GM21360 (cell line): ENCODE results near the gene CFH.
A peak's percentile ranks its signal among the peaks of the same experiment; 100 is the strongest.
"Not testable (repeated sequence)": the region's sequence is repeated elsewhere in the genome, so short reads cannot be mapped to it uniquely, and the experiment has no call there.

ENCODE experiments used
- ATAC-seq: cut with Tn5 transposase; IDR thresholded peaks from one replicate; pipeline ENCODE4 v1.9.1; 2021; ENCODE audit warnings: mild to moderate bottlenecking, moderate library complexity; ENCODE audit not compliant: unreplicated experiment

Gene CFH

DNA sequence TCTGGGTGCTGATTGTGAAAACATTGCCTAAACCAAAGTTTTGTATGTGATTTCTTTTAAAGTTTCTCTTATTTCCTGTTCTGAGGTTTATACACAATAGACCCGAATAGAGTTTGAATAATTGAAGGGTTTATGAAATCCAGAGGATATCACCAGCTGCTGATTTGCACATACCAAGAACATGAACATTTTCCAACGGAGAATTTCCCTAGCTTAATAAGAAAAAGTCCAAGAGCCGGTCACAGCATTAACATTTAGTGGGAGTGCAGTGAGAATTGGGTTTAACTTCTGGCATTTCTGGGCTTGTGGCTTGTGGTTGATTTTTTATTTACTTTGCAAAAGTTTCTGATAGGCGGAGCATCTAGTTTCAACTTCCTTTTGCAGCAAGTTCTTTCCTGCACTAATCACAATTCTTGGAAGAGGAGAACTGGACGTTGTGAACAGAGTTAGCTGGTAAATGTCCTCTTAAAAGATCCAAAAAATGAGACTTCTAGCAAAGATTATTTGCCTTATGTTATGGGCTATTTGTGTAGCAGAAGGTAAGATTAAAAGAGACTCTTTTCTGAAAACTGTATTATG, at the start of gene CFH:
Gene CFH (plus strand): TSS at position 407 of the 579 bp plus-strand sequence. CDS start 75 bp downstream, at position 482.
- no peak for ATAC-seq

- no peak for ATAC-seq
Observed at GRCh38 chr1:196603651-196604050, 48.2 kb upstream of the CFH start.

- ATAC-seq = no peak
Observed at GRCh38 chr1:196607981-196608380, 43.9 kb upstream of the CFH start.

GRCh38 chr1:196608390-196609369, 43.2 kb upstream of the CFH start, which contains the start of gene KCNT2:
Gene KCNT2, minus strand, starts transcription at chr1:196608440. Its CDS starts 131 bp downstream, at chr1:196608309.
- ATAC-seq = no peak

DNA sequence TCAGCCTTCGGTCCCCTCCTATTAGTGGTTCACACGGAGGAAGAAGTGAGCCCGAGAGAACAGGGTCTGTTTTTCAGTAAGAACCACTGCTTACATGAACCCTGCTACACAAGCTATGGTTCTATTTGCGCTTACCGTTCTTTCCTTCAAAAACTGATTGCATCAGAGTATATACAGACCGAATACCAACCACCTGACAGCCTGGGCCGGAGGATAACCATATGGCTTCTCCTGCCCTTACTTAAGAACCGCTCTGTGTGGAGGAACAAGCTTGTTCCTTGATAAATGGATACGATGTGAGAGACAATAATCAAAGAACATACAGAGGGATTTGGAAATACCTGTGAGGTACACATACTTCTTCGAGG, 42.5 kb upstream of the CFH start:
- ATAC-seq = no peak

- no peak for ATAC-seq
Observed at GRCh38 chr1:196611873-196612272, 40.0 kb upstream of the CFH start.

DNA sequence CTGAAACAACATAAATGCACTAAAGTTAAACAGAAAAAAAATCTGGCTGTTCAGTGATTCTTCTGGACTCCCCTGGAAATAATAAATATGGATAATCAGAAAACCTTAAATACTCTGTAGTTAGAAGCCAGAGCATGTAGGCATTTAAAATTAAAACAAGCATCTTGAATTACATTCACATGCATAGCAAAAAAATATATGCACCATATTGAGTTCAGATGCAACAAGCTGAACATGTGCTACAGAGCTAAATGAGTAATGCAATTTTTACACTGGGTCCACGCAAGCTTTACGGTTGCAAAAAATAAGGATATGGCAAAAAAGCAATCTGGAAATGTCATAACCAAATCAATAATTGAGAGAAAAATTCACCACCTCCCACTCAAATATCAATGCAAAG, 32.1 kb upstream of the CFH start:
- ATAC-seq = no peak

DNA sequence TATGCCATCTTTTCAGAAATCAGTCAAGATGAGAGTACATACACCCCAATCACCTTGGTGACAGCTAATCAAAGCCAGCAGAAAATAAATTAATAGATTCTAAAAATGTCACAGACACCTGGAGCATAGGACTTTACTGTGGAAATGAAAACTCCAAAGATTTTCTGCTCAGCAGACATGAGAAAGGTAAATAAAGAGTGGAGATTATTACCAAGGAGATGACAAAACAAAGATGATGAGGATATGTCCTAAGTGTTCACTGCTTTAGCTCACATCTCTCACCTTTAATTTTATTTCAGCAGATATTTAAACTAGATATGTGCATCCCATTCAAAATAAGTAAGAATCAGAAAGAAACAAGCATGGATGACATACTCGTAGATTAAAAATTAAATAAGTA, 28.8 kb upstream of the CFH start:
- ATAC-seq = no peak

DNA sequence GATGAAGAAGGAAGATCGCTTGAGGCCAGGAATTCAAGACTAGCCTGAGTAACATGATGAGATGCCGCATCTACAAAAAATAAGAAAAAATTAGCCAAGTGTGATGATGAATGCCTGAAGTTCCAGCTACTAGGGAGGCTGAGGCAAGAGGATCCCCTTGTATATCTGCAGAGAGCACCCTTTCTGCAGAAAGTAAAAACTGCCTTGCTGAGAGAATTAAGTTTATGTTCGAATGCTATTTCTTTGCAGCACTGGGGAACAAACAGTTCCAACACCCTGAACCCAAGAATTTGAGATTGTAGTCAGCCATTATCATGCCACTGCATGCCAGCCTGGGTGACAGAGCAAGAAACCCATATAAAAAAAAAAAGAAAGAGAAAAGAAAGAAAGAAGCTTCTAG, 23.0 kb upstream of the CFH start:
- no peak for ATAC-seq

DNA sequence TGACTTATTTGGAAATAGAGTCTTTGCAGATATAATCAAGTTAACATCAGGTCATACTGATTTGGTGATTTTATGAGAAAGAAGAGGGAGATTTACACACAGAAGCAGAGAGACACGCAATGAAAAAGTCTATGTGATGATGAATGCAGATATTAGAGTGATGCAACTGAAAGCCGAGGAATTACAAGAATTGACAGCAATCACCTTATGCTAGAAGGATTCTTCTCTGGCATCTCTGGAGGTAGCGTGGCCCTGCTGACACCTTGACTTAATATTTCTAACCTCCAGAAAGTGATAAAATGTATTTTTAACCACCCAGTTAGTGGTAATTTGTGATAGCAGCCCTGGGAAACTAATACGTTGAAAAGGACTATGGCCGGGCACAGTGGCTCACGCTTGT, 14.2 kb upstream of the CFH start:
- no peak for ATAC-seq

- no peak for ATAC-seq
Observed at GRCh38 chr1:196638466-196638865, 13.4 kb upstream of the CFH start.

- not testable (repeated sequence) for ATAC-seq
Observed at GRCh38 chr1:196639291-196639690, 12.6 kb upstream of the CFH start.

- no peak for ATAC-seq
Observed at GRCh38 chr1:196640976-196641375, 10.9 kb upstream of the CFH start.

DNA sequence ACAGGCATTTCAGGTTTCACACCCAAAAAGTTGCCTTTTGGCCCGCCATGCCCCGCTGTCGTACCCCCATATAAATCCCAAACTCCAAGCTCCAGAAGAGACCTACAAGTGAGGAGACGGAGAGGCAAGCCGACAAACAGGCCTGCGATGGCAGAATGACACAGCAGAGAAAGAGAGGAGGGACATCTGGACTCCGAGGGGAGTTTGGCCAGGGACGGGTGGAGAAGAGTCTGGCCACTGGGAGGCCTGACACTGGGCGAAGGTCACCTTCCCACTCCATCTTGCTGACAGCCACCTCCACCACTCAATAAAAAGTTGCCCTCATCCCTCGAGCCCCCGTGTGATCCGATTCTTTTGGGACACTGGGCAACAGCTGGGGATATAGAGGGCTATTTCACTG, 1.9 kb upstream of the CFH start:
- no peak for ATAC-seq

GRCh38 chr1:196650403-196650802, 1.4 kb upstream of the CFH start:
- ATAC-seq = no peak

GRCh38 chr1:196651079-196651478, 764 bp upstream of the CFH start:
- ATAC-seq = no peak

DNA sequence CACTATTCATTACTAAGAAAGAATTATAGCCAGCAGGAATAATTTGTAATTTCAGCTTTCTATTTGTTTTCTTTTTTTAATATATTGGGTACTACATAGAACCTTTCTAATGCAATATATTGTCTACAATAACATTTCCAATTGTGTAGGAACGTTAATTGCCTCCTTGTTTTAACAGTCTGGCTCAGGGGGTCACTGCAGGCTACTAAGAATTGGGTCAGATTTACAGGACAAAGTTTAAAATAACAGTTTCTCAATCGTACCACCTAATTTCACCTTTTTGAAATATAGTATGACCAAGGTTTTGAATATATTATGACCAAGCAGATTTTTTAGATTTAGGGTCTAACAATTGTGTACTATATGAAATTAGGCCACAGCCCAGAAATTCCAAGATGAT, 2.4 kb downstream of the CFH start:
- no peak for ATAC-seq

DNA sequence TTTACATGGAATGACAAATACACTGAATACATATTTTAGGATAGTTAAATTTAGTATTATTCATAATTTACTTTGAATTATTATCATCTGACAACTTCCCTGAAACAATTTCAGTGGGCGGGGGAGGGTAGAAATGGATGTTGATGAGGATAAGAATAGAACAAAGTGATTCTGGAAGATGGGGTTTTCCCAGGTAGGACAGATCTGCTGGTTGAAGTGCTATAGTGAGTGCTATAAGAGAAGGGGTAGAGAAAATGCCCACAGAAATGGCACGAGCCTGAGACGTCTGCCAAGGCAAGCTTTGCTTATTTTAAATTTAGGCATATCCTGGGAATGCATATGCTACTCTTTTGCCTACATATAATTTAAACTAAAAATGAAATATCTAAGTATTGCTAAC, 3.2 kb downstream of the CFH start:
- no peak for ATAC-seq

DNA sequence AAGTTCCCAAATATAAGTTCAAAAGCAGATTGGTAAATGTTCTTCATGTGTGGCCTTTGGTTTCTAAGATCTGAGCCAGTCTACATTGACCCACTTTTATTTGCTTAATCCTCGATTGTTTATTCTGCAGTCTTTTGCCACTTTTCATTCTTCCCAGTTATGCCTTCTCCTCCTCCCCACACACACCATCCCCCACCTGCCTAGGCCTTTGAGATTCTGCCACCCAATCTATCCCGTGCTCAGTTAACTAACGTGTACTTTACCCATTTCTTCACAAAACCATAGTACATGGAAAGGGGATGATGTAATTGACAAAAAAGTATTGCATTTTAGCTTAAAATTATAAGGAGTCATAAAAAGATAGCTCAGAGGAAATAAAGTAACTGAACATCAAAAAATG, 3.7 kb downstream of the CFH start:
- no peak for ATAC-seq

GRCh38 chr1:196659471-196659870, 7.6 kb downstream of the CFH start:
- no peak for ATAC-seq

GRCh38 chr1:196660272-196660671, 8.4 kb downstream of the CFH start:
- no peak for ATAC-seq

DNA sequence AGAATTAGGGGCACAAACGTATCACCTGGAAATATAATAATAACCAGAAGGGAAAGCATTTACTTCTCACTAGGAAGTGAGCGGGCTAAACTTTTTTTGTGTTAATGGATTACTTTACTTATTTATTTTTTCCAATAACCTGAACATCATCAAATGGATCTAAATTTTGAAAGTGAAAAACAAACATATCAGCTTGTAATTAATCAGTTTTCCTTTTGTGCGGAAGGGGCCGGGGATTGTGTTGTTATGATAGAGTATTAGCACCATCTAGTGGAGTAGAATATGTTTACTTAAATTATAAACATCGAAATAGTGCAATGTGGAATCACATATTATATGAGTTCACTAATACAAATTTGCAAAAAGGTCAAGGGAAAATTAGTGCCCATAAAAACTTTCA, 9.0 kb downstream of the CFH start:
- peak; percentile 82 for ATAC-seq
